HCEC 1CT (cell line): ENCODE results near the gene DGKD.

Source experiments
- DNase-seq: peaks from one replicate; pipeline ENCODE4 v3.0.0-alpha.2; 2017

Gene DGKD

DNA sequence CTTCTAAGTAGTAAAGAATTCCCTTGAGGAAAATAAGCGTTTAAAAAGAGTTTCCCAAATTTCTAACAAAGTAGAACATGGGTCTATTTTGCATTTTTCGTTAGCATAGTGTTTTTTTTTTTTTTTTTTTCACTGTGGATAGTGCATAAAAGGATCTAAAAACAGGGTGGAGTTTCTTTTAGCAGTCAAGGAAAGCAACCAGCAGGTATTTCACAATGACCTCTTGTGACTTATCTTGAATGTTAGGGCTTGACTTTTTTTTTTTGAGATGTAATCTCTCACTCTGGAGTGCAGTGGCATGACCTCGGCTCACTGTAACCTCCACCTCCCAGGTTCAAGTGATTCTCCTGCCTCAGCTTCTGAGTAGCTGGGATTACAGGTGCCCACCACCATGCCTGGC, 14.9 kb upstream of the DGKD start:
- no peak for DNase-seq

DNA sequence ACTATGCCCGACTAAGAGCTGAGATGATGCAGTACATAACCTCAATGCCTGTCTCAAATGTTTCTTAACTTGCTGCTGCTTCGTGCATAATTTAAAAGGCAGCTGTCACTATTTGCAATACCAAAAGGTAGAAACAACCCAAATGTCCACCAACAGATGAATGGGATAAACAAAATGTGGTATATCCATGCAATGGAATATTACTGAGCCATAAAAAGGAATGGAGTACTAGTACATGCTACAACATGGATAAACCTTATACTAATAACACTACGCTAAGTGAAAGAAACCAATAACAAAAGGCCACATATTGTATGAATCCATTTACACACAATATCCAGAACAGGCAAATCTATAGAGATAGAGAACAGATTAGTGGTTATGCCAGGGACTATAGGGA, 13.0 kb upstream of the DGKD start:
- no peak for DNase-seq

- DNase-seq = no peak
These were observed 12.0 kb upstream of the DGKD start for GRCh38 chr2:233342301-233342700.

- DNase-seq = no peak
These were observed 11.1 kb upstream of the DGKD start for GRCh38 chr2:233343171-233343705.

GRCh38 chr2:233346376-233346775, 7.9 kb upstream of the DGKD start:
- no peak for DNase-seq

- DNase-seq = no peak
These were observed 7.4 kb upstream of the DGKD start for GRCh38 chr2:233346930-233347329.

DNA sequence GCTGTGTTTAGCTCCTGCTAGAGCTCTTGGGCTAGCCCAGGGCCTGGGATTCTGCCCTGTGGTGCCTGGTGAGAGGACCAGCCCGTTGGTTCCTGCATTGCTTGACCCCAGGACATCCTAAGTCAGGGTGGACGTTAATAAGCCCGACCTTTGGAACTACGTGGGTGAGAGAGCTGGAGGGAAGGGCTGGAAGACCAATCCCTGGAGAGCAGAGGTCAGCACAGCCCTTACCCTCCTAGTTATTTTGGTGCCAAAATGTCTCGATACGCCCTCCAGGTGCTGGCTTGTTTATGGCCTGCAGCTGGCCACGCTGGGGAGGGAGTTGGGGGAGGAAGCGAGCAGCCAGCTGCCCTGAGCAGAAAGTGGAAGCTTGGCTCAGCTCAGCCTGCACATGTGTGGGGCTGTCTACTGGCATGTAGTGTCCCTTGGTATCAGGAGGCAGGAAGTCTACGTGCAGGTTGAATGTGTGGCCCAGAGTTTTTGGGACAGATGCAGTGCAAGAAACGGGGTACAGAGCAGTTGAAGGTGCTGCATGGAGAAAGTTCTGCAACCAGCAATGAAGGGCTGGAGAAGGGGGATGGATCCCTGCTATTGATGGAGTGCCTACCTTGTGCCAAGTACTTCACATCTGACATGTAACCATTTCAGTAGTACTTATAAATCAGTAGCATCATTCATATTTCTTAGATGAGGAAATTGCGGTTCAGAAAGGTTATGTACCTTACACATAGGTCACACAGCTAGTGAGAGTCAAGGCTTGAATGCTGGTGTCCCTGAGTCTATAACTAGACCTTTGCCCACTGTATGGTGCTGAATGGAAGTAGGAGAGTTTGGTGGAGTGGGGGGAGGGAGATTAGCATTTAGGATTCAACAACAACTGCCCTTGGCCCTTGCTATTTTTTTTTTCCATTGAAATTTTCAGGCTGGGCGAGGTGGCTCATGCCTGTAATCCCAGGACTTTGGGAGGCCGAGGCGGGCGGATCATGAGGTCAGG, 5.0 kb upstream of the DGKD start:
- no peak for DNase-seq

DNA sequence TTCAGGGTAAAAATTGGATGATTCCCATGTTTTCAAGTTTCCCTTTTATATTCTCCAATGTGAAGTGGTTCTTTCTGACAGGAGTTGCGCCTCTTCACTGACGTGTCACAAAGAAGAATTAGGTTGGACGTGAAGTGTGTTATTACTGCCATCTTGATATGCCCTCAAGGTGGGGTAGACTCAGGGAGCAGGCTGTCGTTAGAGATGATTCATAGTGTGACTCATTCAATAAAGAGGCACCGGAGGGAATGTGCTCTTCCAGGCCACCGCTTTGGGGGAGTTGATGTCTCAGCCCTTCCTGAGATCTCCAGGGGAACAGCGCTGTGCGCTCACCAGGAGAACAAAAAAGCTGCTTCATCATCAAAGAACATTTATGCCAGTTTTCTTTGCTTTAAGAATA, 3.6 kb upstream of the DGKD start:
- peak; percentile 83 for DNase-seq

DNA sequence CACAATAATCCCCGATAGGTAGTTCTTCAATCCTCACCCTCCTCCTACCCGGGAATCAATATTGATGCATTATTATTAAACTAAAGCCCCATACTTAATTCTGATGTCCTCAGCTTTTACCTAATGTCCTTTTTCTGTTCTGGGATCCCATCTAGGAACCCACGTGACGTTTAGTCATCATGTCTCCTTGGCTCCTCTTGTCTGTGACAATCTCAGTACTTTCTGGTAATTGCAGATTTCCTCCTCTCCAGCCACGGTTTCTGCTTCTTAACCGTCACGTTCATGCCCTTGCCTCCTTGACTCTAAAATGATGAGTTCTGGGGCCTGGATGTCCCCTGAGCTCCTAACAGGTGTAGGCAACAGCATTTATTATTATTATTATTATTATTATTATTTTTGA, 2.9 kb upstream of the DGKD start:
- DNase-seq = no peak

GRCh38 chr2:233352141-233352842, 2.0 kb upstream of the DGKD start:
- DNase-seq = no peak

DNA sequence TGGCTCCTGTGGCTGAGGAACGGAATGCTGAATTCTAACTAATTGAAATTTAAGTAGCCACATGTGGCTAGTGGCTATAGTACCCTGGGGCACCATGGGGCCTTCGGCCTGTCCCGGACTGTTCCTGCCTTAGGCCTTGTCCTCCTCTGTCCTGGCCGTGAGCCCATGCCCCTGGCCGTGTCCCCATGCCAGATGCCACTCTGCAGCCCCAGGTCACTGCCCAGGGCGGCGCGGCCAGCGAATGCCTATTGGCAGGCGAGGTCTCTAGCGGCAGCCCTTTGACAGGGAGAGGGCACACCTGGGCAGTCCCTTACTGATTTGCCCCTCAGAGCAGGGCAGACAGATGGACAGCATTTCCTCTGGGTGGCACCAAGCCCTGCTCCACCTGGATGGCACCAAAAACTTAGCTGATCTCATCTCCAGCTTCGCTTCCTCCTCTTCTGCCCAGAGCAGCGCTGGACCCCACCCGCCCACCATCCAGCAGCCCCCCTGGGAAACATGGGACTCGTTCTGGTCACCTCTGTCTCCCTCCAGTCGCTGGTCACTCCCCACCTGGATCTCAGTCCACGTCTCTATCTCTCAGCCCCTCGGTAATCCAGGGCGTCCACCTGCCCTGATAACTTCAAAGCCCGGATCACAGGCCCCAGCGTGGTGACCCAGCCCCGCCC, 1.1 kb upstream of the DGKD start:
- no peak for DNase-seq

DNA sequence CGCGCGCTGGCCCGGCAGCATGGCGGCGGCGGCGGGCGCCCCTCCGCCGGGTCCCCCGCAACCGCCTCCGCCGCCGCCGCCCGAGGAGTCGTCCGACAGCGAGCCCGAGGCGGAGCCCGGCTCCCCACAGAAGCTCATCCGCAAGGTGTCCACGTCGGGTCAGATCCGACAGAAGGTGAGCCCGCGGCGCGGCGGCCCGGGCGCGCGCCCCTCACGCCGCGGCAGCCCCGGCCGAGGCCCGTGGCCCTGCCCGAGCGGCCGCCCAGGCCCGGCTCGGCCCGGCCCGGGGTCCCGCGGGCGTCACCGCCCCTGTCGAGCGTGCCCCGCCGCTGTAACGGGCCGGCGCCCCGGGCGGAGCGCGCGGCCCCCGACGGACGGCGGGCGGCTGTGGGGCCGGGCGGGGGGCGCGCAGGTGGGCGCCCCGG, 218 bp downstream of the DGKD start:
- no peak for DNase-seq

- DNase-seq = peak; percentile 6
These were observed 779 bp downstream of the DGKD start for GRCh38 chr2:233354971-233355574.

DNA sequence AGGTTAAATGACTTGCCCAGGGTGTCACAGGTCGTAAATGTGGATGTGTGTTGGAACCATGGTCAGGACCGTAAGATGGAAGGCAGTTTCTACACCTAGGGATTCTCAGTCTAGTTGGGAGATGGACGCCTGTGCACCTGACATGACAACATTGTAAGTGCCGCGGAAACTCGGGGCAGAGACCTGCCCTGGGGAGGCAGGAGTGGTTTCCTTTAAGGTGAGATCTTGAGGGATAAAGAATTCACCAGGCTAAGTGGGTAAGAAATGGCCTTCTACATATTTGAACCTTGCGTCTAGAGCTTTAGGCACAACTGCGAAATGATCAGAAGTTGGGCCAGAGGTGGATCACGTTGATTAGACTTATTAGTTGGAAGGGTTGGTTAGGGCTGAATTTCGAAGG, 1.6 kb downstream of the DGKD start:
- no peak for DNase-seq

- no peak for DNase-seq
These were observed 2.4 kb downstream of the DGKD start for GRCh38 chr2:233356546-233357308.

GRCh38 chr2:233358335-233358734, 4.0 kb downstream of the DGKD start:
- DNase-seq = no peak

DNA sequence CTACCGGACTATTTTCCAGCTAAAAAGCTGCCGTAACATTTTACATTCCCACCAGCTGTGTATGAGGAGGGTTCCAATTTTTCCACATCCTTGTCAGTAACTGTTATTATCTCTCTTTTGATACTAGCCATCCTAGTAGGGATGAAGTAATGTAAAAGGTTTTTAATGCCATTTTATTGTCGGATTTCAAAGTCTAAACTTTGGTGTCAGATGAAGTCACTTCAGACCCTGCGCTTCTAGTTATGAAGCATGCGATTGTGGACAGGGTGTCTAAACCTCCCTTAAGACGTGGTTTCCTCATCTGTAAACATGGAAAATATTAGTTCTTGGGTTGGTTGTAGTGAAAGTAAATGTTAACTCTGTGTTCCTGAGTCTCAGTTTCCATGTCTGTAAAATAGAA, 4.7 kb downstream of the DGKD start:
- no peak for DNase-seq

DNA sequence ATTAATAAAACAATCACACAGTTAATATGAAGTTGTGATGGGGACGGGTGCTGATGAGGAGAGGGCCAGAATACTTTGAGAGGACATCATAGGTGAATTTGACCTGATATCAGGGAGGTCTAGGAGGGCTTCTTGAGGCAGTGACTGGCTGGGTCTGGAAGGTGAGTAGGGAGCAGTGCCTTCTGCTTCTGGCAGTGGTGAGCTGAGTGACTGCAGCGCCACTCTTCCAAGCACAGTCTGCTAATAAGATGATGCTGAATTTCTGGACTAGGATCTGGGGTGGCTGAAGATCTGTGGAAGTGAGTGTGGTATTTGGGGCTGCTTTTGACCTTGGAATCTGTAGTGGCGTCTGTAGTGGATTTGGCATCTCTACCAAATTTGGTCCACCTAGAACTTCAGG, 5.5 kb downstream of the DGKD start:
- DNase-seq = no peak

GRCh38 chr2:233360771-233361176, 6.5 kb downstream of the DGKD start:
- DNase-seq = no peak

- no peak for DNase-seq
These were observed 7.0 kb downstream of the DGKD start for GRCh38 chr2:233361297-233361696.

- no peak for DNase-seq
These were observed 8.4 kb downstream of the DGKD start for GRCh38 chr2:233362742-233363141.

DNA sequence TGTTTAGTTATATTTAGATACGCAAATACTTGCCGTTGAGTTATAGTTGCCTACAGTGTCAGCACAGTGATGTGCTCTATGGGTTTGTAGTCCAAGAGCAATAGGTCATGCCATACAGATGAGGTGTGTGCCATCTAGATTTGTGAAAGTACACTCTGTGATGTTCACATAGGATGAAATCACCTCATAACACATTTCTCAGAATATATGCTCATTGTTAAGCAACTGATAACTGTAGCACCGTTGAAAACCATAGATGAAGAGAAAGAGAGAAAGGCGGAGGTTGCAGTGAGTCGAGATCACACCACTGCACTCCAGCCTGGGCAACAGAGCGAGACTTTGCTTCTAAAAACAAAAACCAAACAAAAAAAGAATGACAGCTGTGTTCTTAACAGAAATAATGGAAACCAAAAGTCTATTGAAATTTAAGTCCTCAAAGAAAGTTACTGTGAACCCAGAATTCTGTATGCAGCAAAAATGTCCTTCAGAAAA, 9.5 kb downstream of the DGKD start:
- no peak for DNase-seq
